ENCODE measurements around the gene ARPP21. TPM values are rescaled to one million over a fixed set of nuclear protein-coding genes. Genes with fewer than 3 reads are reported as not detected.

Gene ARPP21
- polyA plus RNA-seq, 3 donors: not detected

GRCh38 chr3:35748144-35748543 is 108.8 kb downstream of the ARPP21 start:
- H4K20me1 ChIP-seq (ENCODE audit: insufficient read depth, low read length): no peaks in the 10 kb centered on the region
- H3K27ac ChIP-seq (ENCODE audit: low read depth in 1 of 2, low read length in 2 of 2): no peak overlapping the region
- TF ChIP-seq, protein P1, sequence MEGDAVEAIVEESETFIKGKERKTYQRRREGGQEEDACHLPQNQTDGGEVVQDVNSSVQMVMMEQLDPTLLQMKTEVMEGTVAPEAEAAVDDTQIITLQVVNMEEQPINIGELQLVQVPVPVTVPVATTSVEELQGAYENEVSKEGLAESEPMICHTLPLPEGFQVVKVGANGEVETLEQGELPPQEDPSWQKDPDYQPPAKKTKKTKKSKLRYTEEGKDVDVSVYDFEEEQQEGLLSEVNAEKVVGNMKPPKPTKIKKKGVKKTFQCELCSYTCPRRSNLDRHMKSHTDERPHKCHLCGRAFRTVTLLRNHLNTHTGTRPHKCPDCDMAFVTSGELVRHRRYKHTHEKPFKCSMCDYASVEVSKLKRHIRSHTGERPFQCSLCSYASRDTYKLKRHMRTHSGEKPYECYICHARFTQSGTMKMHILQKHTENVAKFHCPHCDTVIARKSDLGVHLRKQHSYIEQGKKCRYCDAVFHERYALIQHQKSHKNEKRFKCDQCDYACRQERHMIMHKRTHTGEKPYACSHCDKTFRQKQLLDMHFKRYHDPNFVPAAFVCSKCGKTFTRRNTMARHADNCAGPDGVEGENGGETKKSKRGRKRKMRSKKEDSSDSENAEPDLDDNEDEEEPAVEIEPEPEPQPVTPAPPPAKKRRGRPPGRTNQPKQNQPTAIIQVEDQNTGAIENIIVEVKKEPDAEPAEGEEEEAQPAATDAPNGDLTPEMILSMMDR (IDR thresholded peaks at IDR 0.05): no peak
- no peaks in the 10 kb centered on the region for H3K4me1 Mint-ChIP-seq
- no peaks in the 10 kb centered on the region for H3K9me3 ChIP-seq (replicated peaks in 1 of 2; ENCODE audit: control insufficient read depth in 1 of 2, insufficient read depth in 1 of 2, low read length in 2 of 2)
- intact Hi-C loops (cut with micrococcal nuclease): no loop called here
- H3K4me2 ChIP-seq (replicated peaks; ENCODE audit: extremely low read depth, low read length, poor library complexity, severe bottlenecking): no peak overlapping the region
- no peaks in the 10 kb centered on the region for H3K79me2 ChIP-seq (ENCODE audit: insufficient read depth, low read length)
- H3K4me3 Mint-ChIP-seq: no peak overlapping the region
- no peak overlapping the region for H3K4me3 ChIP-seq (replicated peaks in 1 of 3; ENCODE audit: low read depth in 2 of 3, low read length in 3 of 3)
- peaks cover 0 to 11% (median 5%) of the 10 kb centered on the region in 7 donors for H3K9me3 Mint-ChIP-seq
- no peaks in the 10 kb centered on the region for H3K36me3 Mint-ChIP-seq
- H3K27me3 ChIP-seq (ENCODE audit: control insufficient read depth in 2 of 2, insufficient read depth in 2 of 2, low read length in 2 of 2): no peaks in the 10 kb centered on the region
- DNase-seq: no peak
- H3K27ac Mint-ChIP-seq: no peak overlapping the region
- peaks cover 7 to 8% of the 10 kb centered on the region in 2 donors for H3K4me1 ChIP-seq (ENCODE audit: control insufficient read depth in 1 of 2, insufficient read depth in 2 of 2, low read length in 2 of 2)
- H3K9ac ChIP-seq (ENCODE audit: insufficient read depth, low read length, poor library complexity, severe bottlenecking): no peak overlapping the region
- H3K36me3 ChIP-seq (replicated peaks in 1 of 2; ENCODE audit: control insufficient read depth in 1 of 2, insufficient read depth in 2 of 2, low read length in 2 of 2): no peaks in the 10 kb centered on the region
- H2AFZ ChIP-seq (ENCODE audit: insufficient read depth, low read depth, low read length, poor library complexity, severe bottlenecking): no peak overlapping the region
- peaks cover 0 to 3% (median 2%) of the 10 kb centered on the region in 3 donors for H3K27me3 Mint-ChIP-seq (ENCODE audit: low read depth in 3 of 3)

DNA sequence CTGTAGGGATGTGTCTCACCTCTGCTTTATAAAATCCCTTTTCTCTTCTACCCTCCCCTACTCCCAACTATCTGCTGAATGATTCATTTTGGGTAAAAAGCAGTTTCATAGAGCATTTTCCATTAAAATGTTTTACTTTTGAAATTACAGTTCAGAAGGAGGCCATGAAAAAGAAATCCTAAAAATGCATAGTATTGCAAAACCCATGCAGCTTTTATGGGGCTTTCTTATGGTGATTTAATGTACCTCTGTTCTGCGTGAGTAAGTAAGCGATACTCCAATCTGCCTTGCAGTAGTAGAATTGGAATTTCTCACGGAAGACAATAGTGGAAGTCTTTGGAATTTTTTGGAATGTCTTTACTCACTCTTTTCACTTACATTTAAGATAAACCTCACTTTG is 111.9 kb downstream of the ARPP21 start:
- H3K36me3 Mint-ChIP-seq: no peaks in the 10 kb centered on the region
- peaks cover 0 to 3% (median 2%) of the 10 kb centered on the region in 3 donors for H3K27me3 Mint-ChIP-seq (ENCODE audit: low read depth in 3 of 3)
- no peaks in the 10 kb centered on the region for H3K36me3 ChIP-seq (replicated peaks in 1 of 2; ENCODE audit: control insufficient read depth in 1 of 2, insufficient read depth in 2 of 2, low read length in 2 of 2)
- H3K4me1 Mint-ChIP-seq: no peaks in the 10 kb centered on the region
- no peaks in the 10 kb centered on the region for H3K79me2 ChIP-seq (ENCODE audit: insufficient read depth, low read length)
- H4K20me1 ChIP-seq (ENCODE audit: insufficient read depth, low read length): no peaks in the 10 kb centered on the region
- peaks cover 0 to 11% (median 4%) of the 10 kb centered on the region in 7 donors for H3K9me3 Mint-ChIP-seq
- no peak overlapping the region for H3K27ac Mint-ChIP-seq
- intact Hi-C loops (cut with micrococcal nuclease): no loop called here
- H3K4me3 Mint-ChIP-seq: no peak overlapping the region
- H3K4me2 ChIP-seq (replicated peaks; ENCODE audit: extremely low read depth, low read length, poor library complexity, severe bottlenecking): no peak overlapping the region
- WGBS (ENCODE audit: insufficient coverage): no CpG with 5 or more reads among the region's 3 CpGs
- no peak overlapping the region for H3K27ac ChIP-seq (ENCODE audit: low read depth in 1 of 2, low read length in 2 of 2)
- H3K4me3 ChIP-seq (replicated peaks in 1 of 3; ENCODE audit: low read depth in 2 of 3, low read length in 3 of 3): no peak overlapping the region
- peaks cover 0 to 2% of the 10 kb centered on the region in 2 donors for H3K27me3 ChIP-seq (ENCODE audit: control insufficient read depth in 2 of 2, insufficient read depth in 2 of 2, low read length in 2 of 2)
- no peak overlapping the region for H3K9ac ChIP-seq (ENCODE audit: insufficient read depth, low read length, poor library complexity, severe bottlenecking)
- no peak for DNase-seq
- no peaks in the 10 kb centered on the region for H3K9me3 ChIP-seq (replicated peaks in 1 of 2; ENCODE audit: control insufficient read depth in 1 of 2, insufficient read depth in 1 of 2, low read length in 2 of 2)
- no peak overlapping the region for H2AFZ ChIP-seq (ENCODE audit: insufficient read depth, low read depth, low read length, poor library complexity, severe bottlenecking)
- H3K4me1 ChIP-seq (ENCODE audit: control insufficient read depth in 1 of 2, insufficient read depth in 2 of 2, low read length in 2 of 2): peaks cover 1 to 3% of the 10 kb centered on the region in 2 donors
- TF ChIP-seq, protein P1 (IDR thresholded peaks at IDR 0.05): no peak
